Measurements from ENCODE around the gene ORMDL2.

ORMDL2 gene

GRCh38 chr12:55817345-55818139 is at the start of gene ORMDL2, which contains the start of gene SARNP:
Gene ORMDL2, plus strand, starts transcription at chr12:55818041. Its CDS starts 959 bp downstream, at chr12:55819000.
Gene SARNP, minus strand, starts transcription at chr12:55817724. Its CDS starts 23 bp downstream, at chr12:55817701.
- peak; percentile 99 for DNase-seq

- DNase-seq: no peak
These were observed 46.1 kb upstream of the ORMDL2 start for GRCh38 chr12:55771736-55772135.

- DNase-seq: no peak
These were observed 40.0 kb upstream of the ORMDL2 start for GRCh38 chr12:55777856-55778255.

GRCh38 chr12:55780685-55781084 is 37.2 kb upstream of the ORMDL2 start:
- no peak for DNase-seq

GRCh38 chr12:55788546-55788945 is 29.3 kb upstream of the ORMDL2 start:
- no peak for DNase-seq

GRCh38 chr12:55789171-55789570 is 28.7 kb upstream of the ORMDL2 start:
- no peak for DNase-seq

GRCh38 chr12:55789893-55790292 is 27.9 kb upstream of the ORMDL2 start:
- no peak for DNase-seq

- no peak for DNase-seq
These were observed 21.9 kb upstream of the ORMDL2 start for GRCh38 chr12:55795950-55796349.

GRCh38 chr12:55797068-55797467 is 20.8 kb upstream of the ORMDL2 start:
- no peak for DNase-seq

GRCh38 chr12:55797550-55797949 is 20.3 kb upstream of the ORMDL2 start:
- no peak for DNase-seq

GRCh38 chr12:55806982-55807381 is 10.9 kb upstream of the ORMDL2 start:
- no peak for DNase-seq

GRCh38 chr12:55809274-55809673 is 8.6 kb upstream of the ORMDL2 start:
- DNase-seq: no peak

GRCh38 chr12:55812088-55812487 is 5.8 kb upstream of the ORMDL2 start:
- DNase-seq: no peak

- DNase-seq: no peak
These were observed 3.6 kb upstream of the ORMDL2 start for GRCh38 chr12:55814257-55814656.

GRCh38 chr12:55815473-55815872 is 2.4 kb upstream of the ORMDL2 start:
- no peak for DNase-seq

GRCh38 chr12:55816881-55817344 is 928 bp upstream of the ORMDL2 start:
- DNase-seq: no peak

GRCh38 chr12:55818140-55818728 is 393 bp downstream of the ORMDL2 start:
- no peak for DNase-seq

GRCh38 chr12:55818886-55819285 is 1.0 kb downstream of the ORMDL2 start:
- no peak for DNase-seq

- DNase-seq: no peak
These were observed 2.8 kb downstream of the ORMDL2 start for GRCh38 chr12:55820679-55821078.

- no peak for DNase-seq
These were observed 4.4 kb downstream of the ORMDL2 start for GRCh38 chr12:55822228-55822627.

GRCh38 chr12:55823419-55823818 is 5.6 kb downstream of the ORMDL2 start:
- DNase-seq: no peak

- no peak for DNase-seq
These were observed 6.9 kb downstream of the ORMDL2 start for GRCh38 chr12:55824726-55825125.

GRCh38 chr12:55827806-55828205 is 10.0 kb downstream of the ORMDL2 start:
- no peak for DNase-seq

- no peak for DNase-seq
These were observed 10.5 kb downstream of the ORMDL2 start for GRCh38 chr12:55828357-55828756.
